HG03196 (cell line): ENCODE results near the gene SMURF2.
A peak's percentile ranks its signal among the peaks of the same experiment; 100 is the strongest.
"Not testable (repeated sequence)": the region's sequence is repeated elsewhere in the genome, so short reads cannot be mapped to it uniquely, and the experiment has no call there.

Experiments used
- ATAC-seq: cut with Tn5 transposase; IDR thresholded peaks from one replicate; pipeline ENCODE4 v1.9.1; 2021; ENCODE audit not compliant: unreplicated experiment

Gene SMURF2

GRCh38 chr17:64599187-64599676, 62.9 kb downstream of the SMURF2 start:
- peak; percentile 80 for ATAC-seq

GRCh38 chr17:64598672-64599071, 63.4 kb downstream of the SMURF2 start:
- ATAC-seq: no peak

DNA sequence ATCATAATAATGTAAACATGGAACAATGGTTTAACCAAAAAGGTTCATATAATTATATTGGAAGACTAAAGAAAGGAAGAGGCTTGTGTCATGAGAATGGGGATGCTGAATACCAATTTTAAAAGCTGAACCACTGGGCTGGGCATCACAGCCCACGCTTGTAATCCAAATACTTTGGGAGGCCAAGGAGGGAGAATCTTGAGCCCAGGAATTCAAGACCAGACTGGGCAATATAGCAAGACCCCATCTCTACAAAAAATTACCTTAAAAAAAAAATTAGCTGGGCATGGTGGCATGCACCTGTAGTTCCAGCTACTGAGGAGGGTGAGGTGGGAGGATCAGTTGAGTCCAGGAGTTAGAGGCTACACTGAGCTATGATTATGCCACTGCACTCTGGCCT, 65.1 kb downstream of the SMURF2 start:
- no peak for ATAC-seq

DNA sequence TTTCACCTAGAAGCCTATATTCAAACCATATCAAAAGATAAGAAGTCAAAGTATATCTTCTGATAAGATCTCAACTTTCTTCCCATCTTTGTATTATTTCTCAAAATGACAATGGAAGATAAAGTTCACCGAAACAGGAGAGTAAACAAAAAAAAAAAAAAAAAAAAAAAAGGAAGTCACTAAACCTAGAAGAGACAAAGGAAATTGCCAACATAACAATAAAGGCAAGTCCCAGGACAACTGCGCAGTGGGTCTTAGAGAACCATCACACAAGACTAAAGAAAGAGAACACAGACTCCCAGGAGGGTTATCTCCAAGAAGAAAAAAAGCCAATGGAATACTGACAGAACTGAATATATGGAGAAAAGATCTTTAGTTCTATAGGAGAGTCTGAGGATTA, 65.7 kb downstream of the SMURF2 start:
- no peak for ATAC-seq

DNA sequence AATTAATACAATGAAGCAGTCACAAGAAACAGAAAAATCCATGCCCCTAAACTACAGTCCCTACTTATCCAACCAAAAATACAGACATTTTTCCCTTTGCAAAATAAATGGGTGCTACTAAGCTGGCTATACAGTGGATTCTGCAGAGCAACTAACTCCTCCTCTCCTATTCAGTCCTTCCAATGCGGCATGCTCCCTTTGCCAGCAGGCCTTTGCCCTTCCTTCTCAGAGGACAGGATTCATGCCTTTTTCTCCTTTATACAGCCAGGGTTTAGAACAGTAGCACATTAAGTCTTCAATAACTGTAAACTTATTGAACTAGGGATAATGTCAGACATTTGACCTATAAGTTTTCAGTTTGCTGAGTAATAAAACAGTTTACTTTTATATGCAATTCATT, 70.2 kb downstream of the SMURF2 start:
- no peak for ATAC-seq

DNA sequence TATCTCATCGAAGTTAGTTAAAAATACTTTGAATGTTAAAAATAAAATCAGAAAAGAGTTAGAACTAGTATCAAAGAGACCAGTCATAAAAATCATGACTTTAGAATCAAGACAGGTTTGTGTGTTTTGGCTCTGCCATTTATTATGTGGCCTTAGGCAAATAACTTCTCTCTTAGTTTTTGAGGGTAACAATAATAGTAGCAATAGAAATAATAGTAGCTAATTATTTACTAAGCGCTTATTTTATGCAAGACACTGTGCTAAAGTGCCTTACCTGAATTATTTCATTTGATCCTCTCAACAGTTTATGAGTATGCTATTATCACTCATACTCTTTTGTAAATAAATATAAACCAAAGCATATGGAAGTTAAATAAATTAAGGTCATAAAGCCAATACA, 77.0 kb downstream of the SMURF2 start:
- no peak for ATAC-seq

GRCh38 chr17:64583038-64583437, 79.1 kb downstream of the SMURF2 start:
- no peak for ATAC-seq

DNA sequence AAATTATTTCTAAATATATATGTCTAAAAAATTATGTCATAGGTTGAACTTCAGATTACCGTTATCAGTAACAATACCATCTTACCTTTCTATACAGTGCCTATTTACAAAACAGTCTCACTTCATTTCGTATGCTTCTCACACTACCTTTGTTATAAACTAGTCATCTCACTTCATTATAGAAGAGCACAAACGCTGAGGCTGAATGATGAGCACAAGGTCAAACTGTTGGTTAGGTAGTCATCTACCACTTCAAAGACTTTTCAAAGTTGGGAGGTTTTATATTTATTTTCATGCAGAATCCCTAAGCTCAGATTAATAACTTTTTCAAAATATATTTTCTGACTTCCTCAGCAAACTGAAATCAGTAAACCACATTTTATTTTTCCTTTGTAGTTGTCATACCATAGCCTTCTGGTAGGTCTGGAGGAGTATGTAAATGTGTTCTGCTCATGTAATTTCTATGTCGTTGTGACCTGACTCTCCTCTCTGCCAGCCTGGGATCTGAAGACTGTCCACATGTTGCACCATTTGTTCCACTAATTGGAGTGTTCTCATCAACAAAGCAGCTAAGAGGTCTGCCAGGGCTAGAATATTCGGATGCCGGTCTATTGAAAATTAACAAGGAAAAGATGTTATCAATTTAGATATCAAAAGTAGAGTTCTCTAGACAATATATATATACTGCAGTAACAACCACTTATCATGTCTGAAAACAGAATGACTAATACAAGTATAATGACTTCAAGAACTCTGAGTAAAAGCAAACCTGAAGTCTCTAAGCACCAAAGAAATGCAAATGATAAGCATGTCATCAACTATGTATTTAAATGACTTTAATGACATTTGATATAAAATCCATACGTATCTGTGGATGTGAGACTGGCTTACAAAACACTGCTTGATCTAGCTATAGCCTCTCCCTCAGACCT, 81.5 kb downstream of the SMURF2 start:
- no peak for ATAC-seq

GRCh38 chr17:64579917-64580316, 82.2 kb downstream of the SMURF2 start:
- no peak for ATAC-seq

DNA sequence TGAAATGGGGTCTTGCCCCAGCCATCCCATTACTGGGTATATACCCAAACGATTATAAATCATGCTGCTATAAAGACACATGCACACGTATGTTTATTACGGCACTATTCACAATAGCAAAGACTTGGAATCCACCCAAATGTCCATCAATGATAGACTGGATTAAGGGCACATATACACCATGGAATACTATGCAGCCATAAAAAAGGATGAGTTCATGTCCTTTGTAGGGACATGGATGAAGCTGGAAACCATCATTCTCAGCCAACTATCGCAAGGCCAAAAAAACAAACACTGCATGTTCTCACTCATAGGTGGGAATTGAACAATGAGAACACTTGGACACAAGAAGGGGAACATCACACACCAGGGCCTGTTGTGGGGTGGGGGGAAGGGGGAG, 85.1 kb downstream of the SMURF2 start:
- not testable (repeated sequence) for ATAC-seq

- ATAC-seq: no peak
Observed at GRCh38 chr17:64575431-64575830, 86.7 kb downstream of the SMURF2 start.

GRCh38 chr17:64574646-64575045, 87.5 kb downstream of the SMURF2 start:
- no peak for ATAC-seq

DNA sequence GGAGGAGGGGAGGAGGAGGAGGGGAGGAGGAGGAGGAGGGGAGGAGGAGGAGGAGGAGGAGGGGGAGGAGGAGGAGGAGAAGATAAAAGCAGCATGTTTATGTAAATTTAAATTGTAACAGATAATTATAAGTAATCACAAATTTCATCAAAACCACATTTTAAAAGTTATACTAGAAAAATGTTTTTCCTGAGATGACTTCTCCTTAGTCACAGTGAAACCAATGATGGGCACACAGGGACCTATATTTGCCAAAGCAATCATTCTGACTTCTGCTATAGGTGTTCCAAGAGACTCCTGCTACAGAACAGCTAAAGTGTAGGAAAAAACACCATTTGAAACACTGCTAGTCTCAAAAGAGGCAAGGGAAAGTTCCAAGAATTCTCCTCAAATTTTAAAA, 88.9 kb downstream of the SMURF2 start:
- no peak for ATAC-seq

GRCh38 chr17:64572682-64573154, 89.4 kb downstream of the SMURF2 start:
- ATAC-seq: no peak

DNA sequence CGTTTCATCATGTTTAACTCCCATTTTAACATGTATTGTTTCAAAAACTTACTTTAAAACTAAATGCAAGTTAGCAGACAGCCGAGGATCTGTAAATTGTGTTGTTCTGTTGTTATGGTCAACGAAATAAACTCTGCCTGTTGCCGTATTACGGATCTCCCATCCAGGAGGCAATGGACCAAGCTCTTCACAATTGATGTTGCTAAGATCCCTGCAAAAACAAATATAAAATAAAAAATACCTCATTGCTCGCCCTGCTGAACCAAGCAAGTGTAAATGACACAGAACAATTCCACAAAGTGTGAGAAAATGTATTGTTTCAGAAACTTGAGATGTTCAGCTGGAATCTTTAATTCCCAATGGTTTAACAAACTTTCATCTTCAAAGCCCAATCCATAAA, 90.4 kb downstream of the SMURF2 start:
- no peak for ATAC-seq

DNA sequence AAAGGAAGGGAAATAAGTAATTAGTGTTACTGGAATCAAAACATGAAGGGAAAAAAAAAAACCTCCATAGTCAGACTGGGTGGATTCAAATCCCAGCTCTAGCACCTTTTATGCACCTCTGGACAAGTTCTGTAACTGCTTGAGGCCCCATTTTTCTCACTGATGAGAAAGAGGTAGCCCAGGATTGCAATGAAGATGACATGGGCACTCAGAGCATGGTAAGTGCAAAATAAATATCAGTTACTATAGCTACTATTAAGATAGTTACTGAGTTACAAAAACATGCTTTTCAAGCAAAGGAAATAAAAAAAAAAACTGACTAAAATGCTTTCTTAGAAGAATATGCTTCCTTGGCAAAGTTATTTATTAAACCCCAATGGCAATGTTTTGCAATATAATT, 96.5 kb downstream of the SMURF2 start:
- no peak for ATAC-seq

GRCh38 chr17:64564098-64564497, 98.0 kb downstream of the SMURF2 start:
- no peak for ATAC-seq

DNA sequence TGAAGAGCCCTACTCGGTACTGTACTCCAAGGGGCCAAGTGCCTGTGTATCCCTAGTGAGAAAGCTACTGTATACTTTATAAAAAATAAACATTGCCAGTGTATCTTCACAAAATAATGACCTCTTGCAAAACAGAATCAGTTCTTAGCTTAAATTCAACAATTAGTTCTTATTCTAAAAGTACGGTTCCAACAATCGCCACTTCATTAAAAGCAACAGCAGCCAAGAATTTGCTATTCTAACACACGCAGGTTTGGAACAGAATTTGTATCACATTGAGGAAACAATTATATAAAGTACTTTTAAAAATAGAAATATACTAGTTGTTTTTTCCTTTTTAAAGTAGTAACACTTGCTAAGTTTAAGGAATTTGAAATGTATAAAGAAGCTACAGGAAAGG, 106.8 kb downstream of the SMURF2 start:
- no peak for ATAC-seq

GRCh38 chr17:64554028-64554637, 108.0 kb downstream of the SMURF2 start:
- ATAC-seq: no peak

- no peak for ATAC-seq
Observed at GRCh38 chr17:64551461-64551860, 110.6 kb downstream of the SMURF2 start.

DNA sequence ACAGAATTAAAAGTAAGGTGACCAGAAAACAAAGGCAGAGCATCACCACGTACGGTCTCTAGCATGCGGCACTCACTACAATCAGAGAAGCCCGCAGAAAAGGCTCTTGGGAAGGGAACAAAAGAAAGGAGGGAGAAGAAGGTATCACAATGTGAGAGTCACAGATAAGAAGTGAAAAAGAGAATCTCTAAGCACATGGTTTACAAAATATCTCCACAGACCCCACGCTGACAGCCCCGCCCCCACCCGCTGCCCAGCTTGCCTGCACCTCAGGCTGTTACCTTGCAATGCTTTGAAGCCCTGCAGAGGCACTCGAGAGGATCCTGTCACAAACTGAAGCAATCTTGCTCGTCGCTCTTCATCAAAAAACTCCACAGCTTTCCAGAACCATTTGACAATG, 114.8 kb downstream of the SMURF2 start:
- ATAC-seq: no peak

- no peak for ATAC-seq
Observed at GRCh38 chr17:64546716-64547115, 115.4 kb downstream of the SMURF2 start.
